HepG2 (cell line): ENCODE measurements around the gene CEP250. TPM values are rescaled to one million over a fixed set of nuclear protein-coding genes. Genes with fewer than 3 reads are reported as not detected.
A peak's percentile ranks its signal among the peaks of the same experiment; 100 is the strongest.

Experiments used
- CAMTA2 ChIP-seq: sonication (generic); formaldehyde crosslinking; IDR thresholded peaks from 2 replicates; pipeline ENCODE4 v1.4.0; 2020; ENCODE audit warnings: mild to moderate bottlenecking, missing genetic modification reagents, borderline replicate concordance
- FOSL2 ChIP-seq: sonication (generic); formaldehyde crosslinking; IDR thresholded peaks from 2 replicates; pipeline ENCODE4 v1.4.0; 2020; ENCODE audit warnings: missing genetic modification reagents
- HNF4G ChIP-seq, 2 experiments: sonication (generic) in 1 of 2; formaldehyde crosslinking in 1 of 2; IDR thresholded peaks; 2 replicates each; pipeline versions ENCODE4 v1.4.0 to v1.6.1; 2011 to 2020; ENCODE audit warnings: borderline replicate concordance in 2 of 2, low read depth in 2 of 2, mild to moderate bottlenecking in 2 of 2, low read length in 1 of 2, missing genetic modification reagents in 1 of 2, moderate library complexity in 1 of 2
- KAT2B ChIP-seq: fragments of 150-350 bp; IDR thresholded peaks from 2 replicates; pipeline ENCODE4 v1.6.1; 2014; ENCODE audit warnings: low read depth, low read length, borderline replicate concordance
- MLLT10 ChIP-seq: sonication (generic); formaldehyde crosslinking; IDR thresholded peaks from 2 replicates; pipeline ENCODE4 v1.4.0; 2020; ENCODE audit warnings: missing genetic modification reagents
- MXD4 ChIP-seq: IDR thresholded peaks from 2 replicates; pipeline ENCODE4 v1.6.1; 2016; ENCODE audit warnings: mild to moderate bottlenecking, missing biosample characterization, missing genetic modification reagents
- NPAS2 ChIP-seq: sonication (generic); formaldehyde crosslinking; IDR thresholded peaks from 2 replicates; pipeline ENCODE4 v1.8.0; 2022; ENCODE audit warnings: mild to moderate bottlenecking, missing genetic modification reagents, borderline replicate concordance
- NR1H2 ChIP-seq: sonication (generic); formaldehyde crosslinking; IDR thresholded peaks from 2 replicates; pipeline ENCODE4 v1.8.1; 2022; ENCODE audit warnings: low read depth, missing genetic modification reagents, borderline replicate concordance
- SIX1 ChIP-seq: sonication (generic); formaldehyde crosslinking; IDR thresholded peaks from 2 replicates; pipeline ENCODE4 v1.4.0; 2020; ENCODE audit warnings: missing genetic modification reagents, borderline replicate concordance
- SP4 ChIP-seq: sonication (generic); formaldehyde crosslinking; IDR thresholded peaks from 2 replicates; pipeline ENCODE4 v1.8.1; 2023; ENCODE audit warnings: mild to moderate bottlenecking, missing genetic modification reagents
- ZNF230 ChIP-seq: sonication (generic); formaldehyde crosslinking; IDR thresholded peaks from 2 replicates; pipeline ENCODE4 v1.4.0; 2020; ENCODE audit warnings: mild to moderate bottlenecking, missing genetic modification reagents
- ZNF484 ChIP-seq: sonication (generic); formaldehyde crosslinking; IDR thresholded peaks from 2 replicates; pipeline ENCODE4 v1.5.1; 2020; ENCODE audit warnings: mild to moderate bottlenecking, low read depth, missing genetic modification reagents, borderline replicate concordance
- ZNF552 ChIP-seq: sonication (generic); formaldehyde crosslinking; IDR thresholded peaks from 2 replicates; pipeline ENCODE4 v1.9.0; 2022; ENCODE audit warnings: missing genetic modification reagents, mild to moderate bottlenecking, borderline replicate concordance
- ZNF775 ChIP-seq: sonication (generic); formaldehyde crosslinking; IDR thresholded peaks from 2 replicates; pipeline ENCODE4 v1.4.0; 2020; ENCODE audit warnings: missing genetic modification reagents, mild to moderate bottlenecking, moderate library complexity, borderline replicate concordance
- polyA plus RNA-seq, 8 experiments: library from polyadenylated mRNA; depleted of rRNA in 3 of 8; stranded (reverse) in 7 of 8; unstranded in 1 of 8; fragments of >200 nt; fragmentation: Illumina TruSeq in 4 of 8; extraction: Trizol in 4 of 8; gene quantifications; 2 replicates each; pipeline versions ENCODE4 v1.2.1 to v1.2.3, GENCODE V29; 2011 to 2016; ENCODE audit warnings: low read depth in 4 of 8, missing spikeins in 1 of 8, mixed read lengths in 1 of 8; ENCODE audit not compliant: insufficient read depth in 1 of 8
- total RNA-seq, 5 experiments: library from RNA; depleted of rRNA; stranded (reverse); fragments of >200 nt; fragmentation: Illumina TruSeq; extraction: Trizol; gene quantifications; 2 replicates each; pipeline ENCODE4 v1.2.3, GENCODE V29; 2016; ENCODE audit warnings: low read depth in 1 of 5
- TF ChIP-seq, protein P1 (sequence below): sonication (generic); formaldehyde crosslinking; IDR thresholded peaks from 2 replicates; pipeline ENCODE4 v1.5.0; 2020; ENCODE audit warnings: mild to moderate bottlenecking, missing genetic modification reagents
- TF ChIP-seq, protein P2 (sequence below): sonication (generic); formaldehyde crosslinking; IDR thresholded peaks from 2 replicates; pipeline ENCODE4 v1.4.0; 2020; ENCODE audit warnings: mild to moderate bottlenecking, missing genetic modification reagents, borderline replicate concordance
- TF ChIP-seq, protein P3 (sequence below): sonication (generic); formaldehyde crosslinking; IDR thresholded peaks from 2 replicates; pipeline ENCODE4 v1.9.0; 2022; ENCODE audit warnings: missing genetic modification reagents, mild to moderate bottlenecking, borderline replicate concordance

CEP250 gene
- total and polyA plus RNA-seq, 2 of the 13 experiments (the other 11 are each of a cell fraction or from before 2014, with no cell fraction given): 28.8 to 55.3 TPM

DNA sequence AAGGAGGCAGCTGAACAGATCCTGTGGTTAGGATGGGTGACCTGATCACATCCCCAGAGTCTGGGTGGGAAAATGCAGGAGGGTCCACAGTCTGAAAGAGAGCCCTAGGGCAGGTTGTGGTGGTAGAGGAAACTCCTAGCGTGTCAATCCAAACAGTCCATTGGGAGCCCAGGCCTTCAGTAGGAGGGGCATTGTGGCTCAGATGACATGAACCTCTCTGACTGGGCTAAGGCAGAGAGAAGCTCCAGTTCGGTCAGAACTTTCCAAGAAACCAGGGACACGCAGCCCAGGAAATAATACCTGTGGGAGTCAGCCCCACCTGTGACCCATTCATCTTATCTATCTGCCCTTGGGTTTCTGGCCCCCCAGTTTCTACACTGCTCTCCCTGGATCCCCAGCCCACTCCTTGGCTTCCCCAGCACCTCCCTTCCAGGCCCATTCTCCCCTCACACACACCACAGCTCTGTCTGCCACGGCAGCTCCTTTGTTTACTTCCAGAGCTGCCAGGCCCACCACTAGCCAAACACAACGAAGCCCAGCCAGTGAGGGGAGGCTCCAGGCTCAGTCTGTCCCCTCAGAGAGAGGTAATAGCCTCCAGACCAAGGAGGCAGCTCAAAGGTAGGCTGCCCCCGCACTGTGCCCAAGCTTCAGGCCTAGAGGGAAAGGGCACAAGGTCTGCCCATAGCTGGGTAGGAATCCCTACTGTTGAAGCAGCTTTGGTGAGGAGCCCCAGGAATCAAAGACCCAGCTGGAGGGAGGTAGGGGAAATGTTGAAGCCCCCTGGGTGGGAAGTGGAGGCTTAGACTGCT lies 23.6 kb upstream of the CEP250 start (continued):
- TF ChIP-seq NPAS2 (CRISPR knock-in tag) (no peak), ZNF552 (CRISPR knock-in tag) (no peak), SP4 (CRISPR knock-in tag) (no peak), FOSL2 (peak; percentile 9; the same call in 1 of the 2 replicates), SIX1 (no peak), MXD4 (CRISPR knock-in tag) (no peak), KAT2B (no peak), ZNF484 (CRISPR knock-in tag) (no peak), ZNF230 (peak; percentile 42; the same call in 1 of the 2 replicates), ZNF775 (no peak), MLLT10 (CRISPR knock-in tag) (no peak), NR1H2 (no peak), HNF4G (IDR thresholded peaks at IDR 0.05; ENCODE audit: borderline replicate concordance, low read depth, low read length) (no peak), HNF4G (CRISPR knock-in tag; IDR thresholded peaks at IDR 0.05; ENCODE audit: borderline replicate concordance, low read depth) (no peak), CAMTA2 (no peak)
- TF ChIP-seq, protein P1, sequence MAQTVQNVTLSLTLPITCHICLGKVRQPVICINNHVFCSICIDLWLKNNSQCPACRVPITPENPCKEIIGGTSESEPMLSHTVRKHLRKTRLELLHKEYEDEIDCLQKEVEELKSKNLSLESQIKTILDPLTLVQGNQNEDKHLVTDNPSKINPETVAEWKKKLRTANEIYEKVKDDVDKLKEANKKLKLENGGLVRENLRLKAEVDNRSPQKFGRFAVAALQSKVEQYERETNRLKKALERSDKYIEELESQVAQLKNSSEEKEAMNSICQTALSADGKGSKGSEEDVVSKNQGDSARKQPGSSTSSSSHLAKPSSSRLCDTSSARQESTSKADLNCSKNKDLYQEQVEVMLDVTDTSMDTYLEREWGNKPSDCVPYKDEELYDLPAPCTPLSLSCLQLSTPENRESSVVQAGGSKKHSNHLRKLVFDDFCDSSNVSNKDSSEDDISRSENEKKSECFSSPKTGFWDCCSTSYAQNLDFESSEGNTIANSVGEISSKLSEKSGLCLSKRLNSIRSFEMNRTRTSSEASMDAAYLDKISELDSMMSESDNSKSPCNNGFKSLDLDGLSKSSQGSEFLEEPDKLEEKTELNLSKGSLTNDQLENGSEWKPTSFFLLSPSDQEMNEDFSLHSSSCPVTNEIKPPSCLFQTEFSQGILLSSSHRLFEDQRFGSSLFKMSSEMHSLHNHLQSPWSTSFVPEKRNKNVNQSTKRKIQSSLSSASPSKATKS (CRISPR knock-in tag): no peak
- TF ChIP-seq, protein P2, sequence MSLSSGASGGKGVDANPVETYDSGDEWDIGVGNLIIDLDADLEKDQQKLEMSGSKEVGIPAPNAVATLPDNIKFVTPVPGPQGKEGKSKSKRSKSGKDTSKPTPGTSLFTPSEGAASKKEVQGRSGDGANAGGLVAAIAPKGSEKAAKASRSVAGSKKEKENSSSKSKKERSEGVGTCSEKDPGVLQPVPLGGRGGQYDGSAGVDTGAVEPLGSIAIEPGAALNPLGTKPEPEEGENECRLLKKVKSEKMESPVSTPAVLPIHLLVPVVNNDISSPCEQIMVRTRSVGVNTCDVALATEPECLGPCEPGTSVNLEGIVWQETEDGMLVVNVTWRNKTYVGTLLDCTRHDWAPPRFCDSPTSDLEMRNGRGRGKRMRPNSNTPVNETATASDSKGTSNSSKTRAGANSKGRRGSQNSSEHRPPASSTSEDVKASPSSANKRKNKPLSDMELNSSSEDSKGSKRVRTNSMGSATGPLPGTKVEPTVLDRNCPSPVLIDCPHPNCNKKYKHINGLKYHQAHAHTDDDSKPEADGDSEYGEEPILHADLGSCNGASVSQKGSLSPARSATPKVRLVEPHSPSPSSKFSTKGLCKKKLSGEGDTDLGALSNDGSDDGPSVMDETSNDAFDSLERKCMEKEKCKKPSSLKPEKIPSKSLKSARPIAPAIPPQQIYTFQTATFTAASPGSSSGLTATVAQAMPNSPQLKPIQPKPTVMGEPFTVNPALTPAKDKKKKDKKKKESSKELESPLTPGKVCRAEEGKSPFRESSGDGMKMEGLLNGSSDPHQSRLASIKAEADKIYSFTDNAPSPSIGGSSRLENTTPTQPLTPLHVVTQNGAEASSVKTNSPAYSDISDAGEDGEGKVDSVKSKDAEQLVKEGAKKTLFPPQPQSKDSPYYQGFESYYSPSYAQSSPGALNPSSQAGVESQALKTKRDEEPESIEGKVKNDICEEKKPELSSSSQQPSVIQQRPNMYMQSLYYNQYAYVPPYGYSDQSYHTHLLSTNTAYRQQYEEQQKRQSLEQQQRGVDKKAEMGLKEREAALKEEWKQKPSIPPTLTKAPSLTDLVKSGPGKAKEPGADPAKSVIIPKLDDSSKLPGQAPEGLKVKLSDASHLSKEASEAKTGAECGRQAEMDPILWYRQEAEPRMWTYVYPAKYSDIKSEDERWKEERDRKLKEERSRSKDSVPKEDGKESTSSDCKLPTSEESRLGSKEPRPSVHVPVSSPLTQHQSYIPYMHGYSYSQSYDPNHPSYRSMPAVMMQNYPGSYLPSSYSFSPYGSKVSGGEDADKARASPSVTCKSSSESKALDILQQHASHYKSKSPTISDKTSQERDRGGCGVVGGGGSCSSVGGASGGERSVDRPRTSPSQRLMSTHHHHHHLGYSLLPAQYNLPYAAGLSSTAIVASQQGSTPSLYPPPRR (CRISPR knock-in tag): 0 out of 2 replicates have a peak, but pooled peaks have one; percentile 36
- TF ChIP-seq, protein P3, sequence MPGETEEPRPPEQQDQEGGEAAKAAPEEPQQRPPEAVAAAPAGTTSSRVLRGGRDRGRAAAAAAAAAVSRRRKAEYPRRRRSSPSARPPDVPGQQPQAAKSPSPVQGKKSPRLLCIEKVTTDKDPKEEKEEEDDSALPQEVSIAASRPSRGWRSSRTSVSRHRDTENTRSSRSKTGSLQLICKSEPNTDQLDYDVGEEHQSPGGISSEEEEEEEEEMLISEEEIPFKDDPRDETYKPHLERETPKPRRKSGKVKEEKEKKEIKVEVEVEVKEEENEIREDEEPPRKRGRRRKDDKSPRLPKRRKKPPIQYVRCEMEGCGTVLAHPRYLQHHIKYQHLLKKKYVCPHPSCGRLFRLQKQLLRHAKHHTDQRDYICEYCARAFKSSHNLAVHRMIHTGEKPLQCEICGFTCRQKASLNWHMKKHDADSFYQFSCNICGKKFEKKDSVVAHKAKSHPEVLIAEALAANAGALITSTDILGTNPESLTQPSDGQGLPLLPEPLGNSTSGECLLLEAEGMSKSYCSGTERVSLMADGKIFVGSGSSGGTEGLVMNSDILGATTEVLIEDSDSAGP (CRISPR knock-in tag): 0 out of 2 replicates have a peak, but pooled peaks have one; percentile 33
